OCI-LY1 (cell line): Measurements from ENCODE around the gene SYPL1.
A peak's percentile ranks its signal among the peaks of the same experiment; 100 is the strongest.

Source experiments
- H2AFZ ChIP-seq: fragments of 200-600 bp; sonication (generic), shearing (Covaris generic); 2 replicates; pipeline ENCODE4 v1.6.0; 2014; ENCODE audit warnings: antibody characterized with exemption, mild to moderate bottlenecking, low read length
- H3F3A ChIP-seq: fragments of 200-600 bp; sonication (generic), shearing (Covaris generic); 2 replicates; pipeline ENCODE4 v1.6.0; 2014; ENCODE audit warnings: mild to moderate bottlenecking, antibody characterized with exemption, low read length, moderate library complexity; ENCODE audit not compliant: insufficient read depth
- H3K27ac ChIP-seq: fragments of 200-600 bp; sonication (generic); 2 replicates; pipeline ENCODE4 v1.5.1; 2014; ENCODE audit warnings: low read length, mixed run types, mild to moderate bottlenecking, low read depth; ENCODE audit not compliant: poor library complexity, severe bottlenecking
- H3K27me3 ChIP-seq: fragments of 200-600 bp; sonication (generic); 2 replicates; pipeline ENCODE4 v1.6.0; 2014; ENCODE audit warnings: antibody characterized with exemption, mild to moderate bottlenecking, low read length, moderate library complexity; ENCODE audit not compliant: insufficient read depth
- H3K36me3 ChIP-seq: fragments of 200-600 bp; sonication (generic); 2 replicates; pipeline ENCODE4 v1.6.1; 2014; ENCODE audit warnings: mild to moderate bottlenecking, antibody characterized with exemption, low read length, moderate library complexity, mixed read lengths; ENCODE audit not compliant: insufficient read depth
- H3K4me1 ChIP-seq: fragments of 200-600 bp; sonication (generic); 2 replicates; pipeline ENCODE4 v1.5.1; 2014; ENCODE audit warnings: mild to moderate bottlenecking, low read length, moderate library complexity; ENCODE audit not compliant: insufficient read depth, severe bottlenecking
- H3K4me2 ChIP-seq: fragments of 200-600 bp; sonication (generic), shearing (Covaris generic); 2 replicates; pipeline ENCODE4 v1.6.1; 2014; ENCODE audit warnings: low read length
- H3K4me3 ChIP-seq: fragments of 200-600 bp; sonication (generic); 2 replicates; pipeline ENCODE4 v1.5.1; 2014; ENCODE audit warnings: low read length, low read depth, mild to moderate bottlenecking, mixed read lengths; ENCODE audit not compliant: poor library complexity, severe bottlenecking
- H3K79me2 ChIP-seq: fragments of 200-600 bp; shearing (Covaris generic); 2 replicates; pipeline ENCODE4 v1.6.1; 2016; ENCODE audit warnings: mixed run types, low read length, mixed read lengths; ENCODE audit not compliant: insufficient read depth
- H3K9ac ChIP-seq: fragments of 200-600 bp; sonication (generic), shearing (Covaris generic); 2 replicates; pipeline ENCODE4 v1.6.1; 2014; ENCODE audit warnings: mild to moderate bottlenecking, low read length, mixed read lengths
- H3K9me2 ChIP-seq: fragments of 200-600 bp; sonication (generic), shearing (Covaris generic); 2 replicates; pipeline ENCODE4 v1.6.1; 2014; ENCODE audit warnings: low read depth, mild to moderate bottlenecking, low read length, mixed read lengths
- H3K9me3 ChIP-seq: fragments of 200-600 bp; shearing (Covaris generic); 2 replicates; pipeline ENCODE4 v1.6.1; 2014; ENCODE audit warnings: low read length, mixed read lengths
- H4K20me1 ChIP-seq: fragments of 200-600 bp; sonication (generic), shearing (Covaris generic); 2 replicates; pipeline ENCODE4 v1.6.0; 2016; ENCODE audit warnings: mild to moderate bottlenecking, low read length; ENCODE audit not compliant: insufficient read depth
- CTCF ChIP-seq: fragments of 200-600 bp; sonication (generic), shearing (Covaris generic); IDR thresholded peaks from 2 replicates; pipeline ENCODE4 v1.5.1; 2017; ENCODE audit warnings: mild to moderate bottlenecking, antibody characterized with exemption, low read length, moderate library complexity, mixed read lengths
- EZH2 ChIP-seq: fragments of 200-600 bp; sonication (generic), shearing (Covaris generic); IDR thresholded peaks from 2 replicates; pipeline ENCODE4 v1.8.0; 2017; ENCODE audit warnings: borderline replicate concordance, mixed run types, mild to moderate bottlenecking, antibody characterized with exemption, low read length, moderate library complexity, mixed read lengths

SYPL1 gene

GRCh38 chr7:106054971-106055532 is 57.1 kb downstream of the SYPL1 start:
- no peak overlapping the region for H3K4me2 ChIP-seq
- no peaks in the 10 kb centered on the region; the same call in 1 of the 2 replicates for H3K27me3 ChIP-seq
- H3K9me3 ChIP-seq: peaks cover 4% of the 10 kb centered on the region
- TF ChIP-seq EZH2: no peak
- TF ChIP-seq CTCF: no peak
- H4K20me1 ChIP-seq: no peaks in the 10 kb centered on the region
- H3F3A ChIP-seq: peaks cover 22% of the 10 kb centered on the region
- H3K79me2 ChIP-seq: no peaks in the 10 kb centered on the region
- no peaks in the 10 kb centered on the region for H3K9me2 ChIP-seq
- H3K27ac ChIP-seq: peak overlapping the region; percentile 9
- peaks cover 14% of the 10 kb centered on the region; the same call in 1 of the 2 replicates for H3K36me3 ChIP-seq
- no peak overlapping the region for H2AFZ ChIP-seq
- H3K9ac ChIP-seq: no peak overlapping the region
- H3K4me1 ChIP-seq: peaks cover 54% of the 10 kb centered on the region
- no peak overlapping the region for H3K4me3 ChIP-seq

GRCh38 chr7:106054156-106054910 is 57.8 kb downstream of the SYPL1 start:
- H3K4me1 ChIP-seq: peaks cover 54% of the 10 kb centered on the region
- H3F3A ChIP-seq: peaks cover 21% of the 10 kb centered on the region
- H3K9me2 ChIP-seq: no peaks in the 10 kb centered on the region
- H3K36me3 ChIP-seq: peaks cover 14% of the 10 kb centered on the region; the same call in 1 of the 2 replicates
- H3K4me2 ChIP-seq: no peak overlapping the region
- peaks cover 4% of the 10 kb centered on the region for H3K9me3 ChIP-seq
- no peaks in the 10 kb centered on the region for H4K20me1 ChIP-seq
- H3K27ac ChIP-seq: peak overlapping the region; percentile 4
- H3K4me3 ChIP-seq: no peak overlapping the region
- no peak overlapping the region for H3K9ac ChIP-seq
- H3K79me2 ChIP-seq: no peaks in the 10 kb centered on the region
- H2AFZ ChIP-seq: no peak overlapping the region
- no peak for TF ChIP-seq EZH2
- no peak for TF ChIP-seq CTCF
- no peaks in the 10 kb centered on the region; the same call in 1 of the 2 replicates for H3K27me3 ChIP-seq

- H3F3A ChIP-seq: peaks cover 9% of the 10 kb centered on the region; the same call in 1 of the 2 replicates
- no peaks in the 10 kb centered on the region for H3K9me2 ChIP-seq
- no peak for TF ChIP-seq EZH2
- TF ChIP-seq CTCF: no peak
- no peak overlapping the region for H2AFZ ChIP-seq
- H4K20me1 ChIP-seq: no peaks in the 10 kb centered on the region
- H3K27me3 ChIP-seq: no peaks in the 10 kb centered on the region; the same call in 1 of the 2 replicates
- no peak overlapping the region for H3K4me2 ChIP-seq
- no peaks in the 10 kb centered on the region for H3K79me2 ChIP-seq
- no peak overlapping the region for H3K9ac ChIP-seq
- H3K4me3 ChIP-seq: no peak overlapping the region
- H3K4me1 ChIP-seq: peaks cover 51% of the 10 kb centered on the region
- peaks cover 4% of the 10 kb centered on the region for H3K9me3 ChIP-seq
- peaks cover 14% of the 10 kb centered on the region; the same call in 1 of the 2 replicates for H3K36me3 ChIP-seq
- H3K27ac ChIP-seq: no peak overlapping the region
Measured at GRCh38 chr7:106053109-106053508, 59.0 kb downstream of the SYPL1 start.
